GM23338 (cell line): Measurements from ENCODE around the gene ICOS. TPM values are rescaled to one million over a fixed set of nuclear protein-coding genes. Genes with fewer than 3 reads are reported as not detected.

Experiments used
- ATAC-seq: fragments of 200-7000 bp; cut with Tn5 transposase; 3 replicates; pipeline ENCODE4 v1.9.1; 2020
- DNase-seq: peaks from one replicate; pipeline ENCODE4 v3.0.0-alpha.2; 2015; ENCODE audit warnings: low spot score
- H2AFZ ChIP-seq: fragments of 200-600 bp; sonication (generic); 2 replicates; pipeline ENCODE4 v1.8.0; 2016; ENCODE audit warnings: antibody characterized with exemption, mild to moderate bottlenecking, moderate library complexity
- H3F3A ChIP-seq: fragments of 200-600 bp; sonication (generic); replicated peaks from 2 replicates; pipeline ENCODE4 v1.8.0; 2017; ENCODE audit warnings: antibody characterized with exemption, mixed run types, low read depth
- H3K27ac ChIP-seq: fragments of 200-600 bp; sonication (generic); 2 replicates; pipeline ENCODE4 v1.6.1; 2016; ENCODE audit warnings: low read depth
- H3K27me3 ChIP-seq: fragments of 200-600 bp; sonication (generic); 2 replicates; pipeline ENCODE4 v1.8.0; 2016; ENCODE audit warnings: mild to moderate bottlenecking, mixed run types, moderate library complexity; ENCODE audit not compliant: insufficient read depth
- H3K36me3 ChIP-seq: fragments of 200-600 bp; sonication (generic); 2 replicates; pipeline ENCODE4 v1.8.0; 2016; ENCODE audit warnings: mild to moderate bottlenecking; ENCODE audit not compliant: insufficient read depth
- H3K4me1 ChIP-seq: fragments of 200-600 bp; sonication (generic); 2 replicates; pipeline ENCODE4 v1.8.0; 2016; ENCODE audit warnings: mild to moderate bottlenecking, moderate library complexity; ENCODE audit not compliant: insufficient read depth
- H3K4me2 ChIP-seq: fragments of 200-600 bp; sonication (generic); 2 replicates; pipeline ENCODE4 v1.7.1; 2017; ENCODE audit warnings: mixed run types
- H3K4me3 ChIP-seq: fragments of 200-600 bp; sonication (generic); 2 replicates; pipeline ENCODE4 v1.6.1; 2016; ENCODE audit warnings: mixed run types
- H3K79me2 ChIP-seq: fragments of 200-600 bp; sonication (generic); replicated peaks from 2 replicates; pipeline ENCODE4 v1.8.0; 2017; ENCODE audit warnings: mild to moderate bottlenecking; ENCODE audit not compliant: insufficient read depth
- H3K9me2 ChIP-seq: fragments of 200-600 bp; sonication (generic); 2 replicates; pipeline ENCODE4 v1.8.0; 2017; ENCODE audit not compliant: insufficient read depth
- H4K20me1 ChIP-seq: fragments of 200-600 bp; sonication (generic); replicated peaks from 2 replicates; pipeline ENCODE4 v1.8.0; 2017; ENCODE audit warnings: mild to moderate bottlenecking; ENCODE audit not compliant: insufficient read depth
- H3K27ac Mint-ChIP-seq: 2 replicates; pipeline ENCODE4 v1.8.0; 2020; ENCODE audit warnings: inconsistent platforms, mild to moderate bottlenecking, moderate library complexity, mixed read lengths
- H3K27me3 Mint-ChIP-seq: 3 replicates; pipeline ENCODE4 v1.8.0; 2022; ENCODE audit warnings: low read depth, mild to moderate bottlenecking, moderate library complexity, mixed read lengths, inconsistent platforms; ENCODE audit not compliant: insufficient read depth, poor library complexity
- H3K36me3 Mint-ChIP-seq: 3 replicates; pipeline ENCODE4 v1.8.0; 2021; ENCODE audit warnings: low read depth, mild to moderate bottlenecking, inconsistent platforms, moderate library complexity, mixed read lengths
- H3K4me1 Mint-ChIP-seq: 3 replicates; pipeline ENCODE4 v1.8.0; 2020; ENCODE audit warnings: mild to moderate bottlenecking, inconsistent platforms, mixed read lengths
- H3K4me3 Mint-ChIP-seq: 3 replicates; pipeline ENCODE4 v1.8.0; 2021; ENCODE audit warnings: moderate library complexity, mild to moderate bottlenecking, inconsistent platforms, mixed read lengths
- H3K9me3 Mint-ChIP-seq: 3 replicates; pipeline ENCODE4 v1.8.0; 2020; ENCODE audit warnings: moderate library complexity, mild to moderate bottlenecking, inconsistent platforms, mixed read lengths
- CREB1 ChIP-seq: fragments of 250-450 bp; sonication (Bioruptor Pico); IDR thresholded peaks from 2 replicates; pipeline ENCODE4 v1.5.0; 2020; ENCODE audit warnings: low read depth, mild to moderate bottlenecking, moderate library complexity
- EZH2 ChIP-seq: fragments of 200-600 bp; sonication (generic); IDR thresholded peaks from one replicate; pipeline ENCODE4 v1.8.0; 2017; ENCODE audit warnings: antibody characterized with exemption, mild to moderate bottlenecking, low read depth; ENCODE audit not compliant: unreplicated experiment
- EZH2phosphoT487 ChIP-seq: fragments of 200-600 bp; sonication (generic); IDR thresholded peaks from one replicate; pipeline ENCODE4 v1.8.1; 2018; ENCODE audit warnings: antibody characterized with exemption; ENCODE audit not compliant: unreplicated experiment
- JUNB ChIP-seq: IDR thresholded peaks from one replicate; pipeline ENCODE4 v1.6.1; 2016; ENCODE audit warnings: antibody characterized with exemption; ENCODE audit not compliant: unreplicated experiment
- NANOG ChIP-seq: IDR thresholded peaks from 2 replicates; pipeline ENCODE4 v1.6.1; 2016; ENCODE audit warnings: antibody characterized with exemption, borderline replicate concordance
- POLR2AphosphoS5 ChIP-seq: IDR thresholded peaks from 2 replicates; pipeline ENCODE4 v1.6.1; 2016; ENCODE audit warnings: antibody characterized with exemption, low read depth
- REST ChIP-seq: IDR thresholded peaks from one replicate; pipeline ENCODE4 v1.6.1; 2018; ENCODE audit warnings: antibody characterized with exemption; ENCODE audit not compliant: unreplicated experiment
- STAT1 ChIP-seq: IDR thresholded peaks from one replicate; pipeline ENCODE4 v1.6.1; 2016; ENCODE audit warnings: antibody characterized with exemption; ENCODE audit not compliant: unreplicated experiment
- ZNF114 ChIP-seq: fragments of 250-450 bp; sonication (Bioruptor Pico); IDR thresholded peaks from 2 replicates; pipeline ENCODE4 v1.5.0; 2020; ENCODE audit warnings: mild to moderate bottlenecking, moderate library complexity
- ZNF331 ChIP-seq: fragments of 250-450 bp; sonication (Bioruptor Pico); IDR thresholded peaks from 2 replicates; pipeline ENCODE4 v1.5.0; 2020; ENCODE audit warnings: low read depth, mild to moderate bottlenecking, moderate library complexity
- ZNF462 ChIP-seq: fragments of 250-450 bp; sonication (Bioruptor Pico); IDR thresholded peaks from 2 replicates; pipeline ENCODE4 v1.5.0; 2020; ENCODE audit warnings: mild to moderate bottlenecking, moderate library complexity
- polyA plus RNA-seq: library from polyadenylated mRNA; unstranded; fragments of >200 nt; fragmentation: Nextera tagmentation; extraction: Ambion mirVana; gene quantifications from 2 replicates; pipeline ENCODE4 v1.2.1, GENCODE V29; 2016
- total RNA-seq: library from RNA; depleted of rRNA; stranded (reverse); fragments of >200 nt; shearing (Covaris generic); gene quantifications from 2 replicates; pipeline ENCODE4 v1.2.3, GENCODE V29; 2014
- TF ChIP-seq, protein P1 (sequence below), 2 experiments: fragments of 200-600 bp in 1 of 2; sonication (generic) in 1 of 2; conservative IDR thresholded peaks; 2 replicates each; pipeline versions ENCODE4 v1.5.1 to v1.6.1; 2016 to 2017; ENCODE audit warnings: antibody characterized with exemption in 2 of 2, low read depth in 2 of 2, mild to moderate bottlenecking in 2 of 2, moderate library complexity in 1 of 2
- TF ChIP-seq, protein P2 (sequence below): IDR thresholded peaks from 2 replicates; pipeline ENCODE4 v1.6.1; 2016; ENCODE audit warnings: antibody characterized with exemption

The ICOS gene
- total and polyA plus RNA-seq, 2 experiments from 2014 or later: not detected

GRCh38 chr2:203894262-203894661 lies 42.3 kb upstream of the ICOS start:
- Histone ChIP-seq H3K9me2 (peaks cover 17% of the 10 kb centered on the region), H4K20me1 (no peaks in the 10 kb centered on the region), H3K4me2 (no peak overlapping the region), H3K27me3 (no peaks in the 10 kb centered on the region), H2AFZ (peak overlapping the region; percentile 14; the same call in 1 of the 2 replicates), H3K36me3 (no peaks in the 10 kb centered on the region), H3K79me2 (no peaks in the 10 kb centered on the region), H3F3A (no peaks in the 10 kb centered on the region), H3K27ac (no peak overlapping the region), H3K4me3 (no peak overlapping the region), H3K4me1 (no peaks in the 10 kb centered on the region)
- Mint-ChIP-seq H3K27ac (no peak overlapping the region), H3K36me3 (no peaks in the 10 kb centered on the region), H3K27me3 (peaks cover 2% of the 10 kb centered on the region), H3K4me3 (no peak overlapping the region), H3K9me3 (no peaks in the 10 kb centered on the region), H3K4me1 (peaks cover 5% of the 10 kb centered on the region; the same call in 2 of the 3 replicates)
- DNase-seq (no peak), ATAC-seq (no peak)
- TF ChIP-seq STAT1: no peak
- TF ChIP-seq JUNB: no peak
- TF ChIP-seq, protein P1, sequence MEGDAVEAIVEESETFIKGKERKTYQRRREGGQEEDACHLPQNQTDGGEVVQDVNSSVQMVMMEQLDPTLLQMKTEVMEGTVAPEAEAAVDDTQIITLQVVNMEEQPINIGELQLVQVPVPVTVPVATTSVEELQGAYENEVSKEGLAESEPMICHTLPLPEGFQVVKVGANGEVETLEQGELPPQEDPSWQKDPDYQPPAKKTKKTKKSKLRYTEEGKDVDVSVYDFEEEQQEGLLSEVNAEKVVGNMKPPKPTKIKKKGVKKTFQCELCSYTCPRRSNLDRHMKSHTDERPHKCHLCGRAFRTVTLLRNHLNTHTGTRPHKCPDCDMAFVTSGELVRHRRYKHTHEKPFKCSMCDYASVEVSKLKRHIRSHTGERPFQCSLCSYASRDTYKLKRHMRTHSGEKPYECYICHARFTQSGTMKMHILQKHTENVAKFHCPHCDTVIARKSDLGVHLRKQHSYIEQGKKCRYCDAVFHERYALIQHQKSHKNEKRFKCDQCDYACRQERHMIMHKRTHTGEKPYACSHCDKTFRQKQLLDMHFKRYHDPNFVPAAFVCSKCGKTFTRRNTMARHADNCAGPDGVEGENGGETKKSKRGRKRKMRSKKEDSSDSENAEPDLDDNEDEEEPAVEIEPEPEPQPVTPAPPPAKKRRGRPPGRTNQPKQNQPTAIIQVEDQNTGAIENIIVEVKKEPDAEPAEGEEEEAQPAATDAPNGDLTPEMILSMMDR (conservative IDR thresholded peaks at IDR 0.05; ENCODE audit: low read depth in 2 of 2): no peak
- TF ChIP-seq, protein P2, sequence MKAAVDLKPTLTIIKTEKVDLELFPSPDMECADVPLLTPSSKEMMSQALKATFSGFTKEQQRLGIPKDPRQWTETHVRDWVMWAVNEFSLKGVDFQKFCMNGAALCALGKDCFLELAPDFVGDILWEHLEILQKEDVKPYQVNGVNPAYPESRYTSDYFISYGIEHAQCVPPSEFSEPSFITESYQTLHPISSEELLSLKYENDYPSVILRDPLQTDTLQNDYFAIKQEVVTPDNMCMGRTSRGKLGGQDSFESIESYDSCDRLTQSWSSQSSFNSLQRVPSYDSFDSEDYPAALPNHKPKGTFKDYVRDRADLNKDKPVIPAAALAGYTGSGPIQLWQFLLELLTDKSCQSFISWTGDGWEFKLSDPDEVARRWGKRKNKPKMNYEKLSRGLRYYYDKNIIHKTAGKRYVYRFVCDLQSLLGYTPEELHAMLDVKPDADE: no peak
- no peak for TF ChIP-seq ZNF331 (CRISPR knock-in tag)
- TF ChIP-seq POLR2AphosphoS5: no peak
- no peak for TF ChIP-seq ZNF462
- no peak for TF ChIP-seq ZNF114 (CRISPR knock-in tag)
- no peak for TF ChIP-seq CREB1 (CRISPR knock-in tag)
- TF ChIP-seq NANOG: no peak
- no peak for TF ChIP-seq EZH2phosphoT487
- TF ChIP-seq EZH2: no peak
- no peak for TF ChIP-seq REST
